Mesothelial cell of epicardium (in vitro differentiated cells): ENCODE results near the gene MRPL24. TPM values are rescaled to one million over a fixed set of nuclear protein-coding genes. Genes with fewer than 3 reads are reported as not detected.

ENCODE experiments used
- DNase-seq, 2 experiments: peaks; one replicate each; pipeline ENCODE4 v3.0.0; 2021; ENCODE audit warnings: low spot score in 2 of 2; ENCODE audit not compliant: unreplicated experiment in 2 of 2
- H3K27ac Mint-ChIP-seq: 2 replicates; pipeline ENCODE4 v1.8.0; 2021; ENCODE audit warnings: mixed read lengths
- H3K27me3 Mint-ChIP-seq: 2 replicates; pipeline ENCODE4 v1.8.0; 2021; ENCODE audit warnings: low read depth, mixed read lengths
- H3K36me3 Mint-ChIP-seq: 2 replicates; pipeline ENCODE4 v1.8.0; 2021; ENCODE audit warnings: mixed read lengths
- H3K4me1 Mint-ChIP-seq: 2 replicates; pipeline ENCODE4 v1.8.0; 2021; ENCODE audit warnings: mixed read lengths
- H3K4me3 Mint-ChIP-seq: 2 replicates; pipeline ENCODE4 v1.8.0; 2021; ENCODE audit warnings: mild to moderate bottlenecking, moderate library complexity, mixed read lengths
- H3K9me3 Mint-ChIP-seq: 2 replicates; pipeline ENCODE4 v1.8.0; 2021; ENCODE audit warnings: mixed read lengths
- total RNA-seq: library from RNA; stranded (reverse); gene quantifications from 3 replicates; pipeline ENCODE4 v1.2.1, GENCODE V29; 2021
- TF ChIP-seq, protein P1 (sequence below): fragments of 200-600 bp; sonication (generic); IDR thresholded peaks from one replicate; pipeline ENCODE4 v1.5.0; 2021; ENCODE audit warnings: antibody characterized with exemption; ENCODE audit not compliant: unreplicated experiment

The MRPL24 gene
- total RNA-seq, 1 donor from 2014 or later: 35.5 TPM

- peaks cover 56% of the 10 kb centered on the region for H3K4me1 Mint-ChIP-seq
- H3K27ac Mint-ChIP-seq: peak overlapping the region; percentile 85
- H3K9me3 Mint-ChIP-seq: no peaks in the 10 kb centered on the region
- peak overlapping the region; percentile 5 for H3K4me3 Mint-ChIP-seq
- H3K36me3 Mint-ChIP-seq: peaks cover 12% of the 10 kb centered on the region
- TF ChIP-seq, protein P1, sequence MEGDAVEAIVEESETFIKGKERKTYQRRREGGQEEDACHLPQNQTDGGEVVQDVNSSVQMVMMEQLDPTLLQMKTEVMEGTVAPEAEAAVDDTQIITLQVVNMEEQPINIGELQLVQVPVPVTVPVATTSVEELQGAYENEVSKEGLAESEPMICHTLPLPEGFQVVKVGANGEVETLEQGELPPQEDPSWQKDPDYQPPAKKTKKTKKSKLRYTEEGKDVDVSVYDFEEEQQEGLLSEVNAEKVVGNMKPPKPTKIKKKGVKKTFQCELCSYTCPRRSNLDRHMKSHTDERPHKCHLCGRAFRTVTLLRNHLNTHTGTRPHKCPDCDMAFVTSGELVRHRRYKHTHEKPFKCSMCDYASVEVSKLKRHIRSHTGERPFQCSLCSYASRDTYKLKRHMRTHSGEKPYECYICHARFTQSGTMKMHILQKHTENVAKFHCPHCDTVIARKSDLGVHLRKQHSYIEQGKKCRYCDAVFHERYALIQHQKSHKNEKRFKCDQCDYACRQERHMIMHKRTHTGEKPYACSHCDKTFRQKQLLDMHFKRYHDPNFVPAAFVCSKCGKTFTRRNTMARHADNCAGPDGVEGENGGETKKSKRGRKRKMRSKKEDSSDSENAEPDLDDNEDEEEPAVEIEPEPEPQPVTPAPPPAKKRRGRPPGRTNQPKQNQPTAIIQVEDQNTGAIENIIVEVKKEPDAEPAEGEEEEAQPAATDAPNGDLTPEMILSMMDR: no peak
- no peak for DNase-seq
- H3K27me3 Mint-ChIP-seq: no peaks in the 10 kb centered on the region
Observed at GRCh38 chr1:156772728-156773497, 32.0 kb upstream of the MRPL24 start.

DNA sequence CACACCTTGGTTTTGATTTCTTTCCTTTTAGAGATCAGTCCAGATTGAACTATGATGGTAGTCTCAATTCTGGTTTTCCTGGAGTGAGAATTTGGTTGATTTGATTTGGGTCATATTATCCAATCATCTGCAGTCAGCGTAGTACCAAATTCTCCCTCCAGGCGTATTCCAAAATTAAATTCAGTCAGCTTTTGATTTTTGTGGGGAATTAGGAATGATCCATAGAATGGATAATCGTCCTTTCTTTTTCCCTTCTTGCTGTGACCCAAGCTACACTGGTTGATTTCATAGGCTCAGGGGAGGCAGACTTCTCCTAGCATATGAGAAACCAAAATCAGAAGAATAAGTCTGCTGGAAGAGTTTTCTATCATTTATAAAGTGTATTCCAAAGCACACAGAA is 31.3 kb upstream of the MRPL24 start:
- no peak overlapping the region for H3K4me3 Mint-ChIP-seq
- TF ChIP-seq, protein P1: peak; percentile 51
- peaks cover 12% of the 10 kb centered on the region for H3K36me3 Mint-ChIP-seq
- DNase-seq: no peak
- peak overlapping the region; percentile 85 for H3K27ac Mint-ChIP-seq
- H3K4me1 Mint-ChIP-seq: peaks cover 51% of the 10 kb centered on the region
- H3K9me3 Mint-ChIP-seq: no peaks in the 10 kb centered on the region
- no peaks in the 10 kb centered on the region for H3K27me3 Mint-ChIP-seq

GRCh38 chr1:156768610-156769295 is 27.9 kb upstream of the MRPL24 start:
- H3K36me3 Mint-ChIP-seq: peaks cover 10% of the 10 kb centered on the region
- peaks cover 48% of the 10 kb centered on the region for H3K4me1 Mint-ChIP-seq
- no peak overlapping the region for H3K27ac Mint-ChIP-seq
- TF ChIP-seq, protein P1: no peak
- no peak overlapping the region for H3K4me3 Mint-ChIP-seq
- no peaks in the 10 kb centered on the region for H3K9me3 Mint-ChIP-seq
- H3K27me3 Mint-ChIP-seq: no peaks in the 10 kb centered on the region
- no peak for DNase-seq

DNA sequence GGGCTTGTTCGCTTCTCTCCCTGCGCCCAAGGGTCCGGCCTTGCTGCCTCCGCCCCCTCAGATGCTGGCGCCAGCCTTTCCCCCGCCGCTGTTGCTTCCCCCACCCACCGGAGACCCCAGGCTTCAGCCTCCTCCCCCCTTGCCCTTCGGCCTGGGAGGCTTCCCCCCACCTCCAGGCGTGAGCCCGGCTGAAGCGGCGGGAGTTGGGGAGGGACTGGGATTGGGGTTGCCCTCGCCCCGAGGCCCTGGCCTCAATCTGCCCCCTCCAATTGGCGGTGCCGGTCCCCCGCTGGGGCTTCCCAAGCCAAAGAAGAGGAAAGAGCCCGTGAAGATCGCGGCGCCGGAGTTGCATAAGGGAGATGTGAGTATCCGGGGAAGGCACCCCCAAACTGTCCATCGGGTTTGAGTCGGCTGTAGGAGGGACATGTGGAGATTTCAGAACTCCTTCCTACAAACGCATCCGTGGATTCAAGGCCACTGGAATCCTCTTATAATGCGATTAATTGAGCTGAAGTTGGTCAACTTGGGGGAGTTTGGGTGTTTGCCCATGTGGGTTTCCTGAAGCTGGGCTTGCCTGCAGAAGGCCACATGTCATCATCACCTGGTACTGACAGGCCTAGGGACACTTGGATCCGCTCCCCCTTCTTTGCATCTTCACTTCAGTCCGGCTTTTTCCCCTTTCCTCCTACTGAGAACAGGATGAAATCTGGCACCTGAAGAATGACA is 27.2 kb upstream of the MRPL24 start:
- H3K9me3 Mint-ChIP-seq: no peaks in the 10 kb centered on the region
- no peak overlapping the region for H3K27ac Mint-ChIP-seq
- no peaks in the 10 kb centered on the region for H3K27me3 Mint-ChIP-seq
- peaks cover 9% of the 10 kb centered on the region for H3K36me3 Mint-ChIP-seq
- DNase-seq: peak in 1 of 2 experiments; percentile 51
- H3K4me3 Mint-ChIP-seq: no peak overlapping the region
- peaks cover 41% of the 10 kb centered on the region for H3K4me1 Mint-ChIP-seq
- TF ChIP-seq, protein P1: no peak

DNA sequence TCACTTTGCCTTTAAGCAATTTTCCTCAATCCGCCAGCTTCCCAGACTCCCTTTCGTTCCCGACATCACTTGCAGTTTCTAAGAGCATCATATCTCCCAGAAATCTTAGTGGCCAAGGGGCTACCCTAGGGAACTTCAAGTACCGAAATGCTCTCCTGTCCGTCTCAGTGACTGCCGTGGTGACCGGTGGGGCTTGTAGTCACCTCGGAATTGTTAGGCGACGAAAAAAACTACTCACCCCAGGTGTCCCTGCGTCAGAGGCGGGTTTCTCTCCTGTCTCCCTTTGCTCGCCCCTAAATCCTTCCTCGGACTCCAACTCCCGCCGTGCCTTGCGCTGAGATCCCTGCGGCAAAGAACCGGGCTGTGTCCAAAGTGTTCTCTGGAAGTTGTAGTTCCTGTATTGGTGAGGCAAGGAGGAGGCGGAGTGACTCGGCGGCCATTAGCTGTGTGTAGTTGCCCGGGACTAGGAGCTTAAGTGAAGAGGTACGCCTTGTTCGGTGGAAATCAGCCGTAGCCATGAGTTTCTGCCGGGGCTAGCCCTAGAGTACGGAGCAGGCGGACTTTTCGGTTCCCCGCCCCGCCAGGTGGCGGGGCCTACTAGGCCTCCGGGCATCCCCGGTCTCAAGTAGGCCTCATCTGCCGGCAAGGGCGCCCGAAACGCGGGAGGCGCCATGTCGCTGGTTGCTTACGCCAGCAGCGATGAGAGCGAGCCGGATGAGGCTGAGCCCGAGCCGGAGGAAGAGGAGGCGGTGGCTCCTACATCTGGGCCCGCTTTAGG is 26.4 kb upstream of the MRPL24 start, which contains the start of gene PRCC:
TSS of gene PRCC (plus strand) at position 435 of the 778 bp plus-strand sequence. CDS start at position 672, 237 bp downstream.
- peaks cover 33% of the 10 kb centered on the region for H3K4me1 Mint-ChIP-seq
- TF ChIP-seq, protein P1: no peak
- H3K27ac Mint-ChIP-seq: no peak within 1 kb of the TSS
- H3K9me3 Mint-ChIP-seq: no peaks in the 10 kb centered on the region
- peak; percentile 85 to 93 for DNase-seq
- H3K36me3 Mint-ChIP-seq: peaks cover 9% of the 10 kb centered on the region
- no peaks in the 10 kb centered on the region for H3K27me3 Mint-ChIP-seq
- no peak within 1 kb of the TSS for H3K4me3 Mint-ChIP-seq
